Raji (cell line): Measurements from ENCODE around the gene IL18R1.

ENCODE experiments used
- POLR2A ChIP-seq: IDR thresholded peaks from 2 replicates; pipeline ENCODE4 v1.6.1; 2011; ENCODE audit warnings: low read depth, low read length, control low read depth; ENCODE audit not compliant: insufficient read depth

IL18R1 gene

DNA sequence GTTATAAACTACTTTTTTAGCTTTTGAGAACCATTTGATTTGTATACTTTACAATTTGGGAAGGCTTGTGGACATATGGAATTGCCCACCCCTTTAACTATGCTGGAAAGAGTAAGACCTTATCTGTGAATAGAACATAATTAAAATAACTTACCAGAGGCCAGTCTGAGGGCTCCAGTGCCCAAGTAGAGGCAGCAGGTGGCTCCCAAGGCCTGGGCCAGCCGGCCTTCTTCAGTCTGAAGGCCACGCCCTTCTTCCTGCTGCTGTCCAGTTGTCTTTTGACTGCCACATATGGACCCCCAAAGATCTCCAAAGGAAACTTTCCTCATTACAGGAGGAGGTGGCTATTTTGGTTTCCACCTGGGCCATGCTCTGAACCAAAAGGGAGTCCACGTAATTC lies 55.4 kb downstream of the IL18R1 start:
- no peak for TF ChIP-seq POLR2A

- no peak for TF ChIP-seq POLR2A
These were observed 56.6 kb downstream of the IL18R1 start for GRCh38 chr2:102412199-102412598.

- no peak for TF ChIP-seq POLR2A
These were observed 62.4 kb downstream of the IL18R1 start for GRCh38 chr2:102417946-102418345.

DNA sequence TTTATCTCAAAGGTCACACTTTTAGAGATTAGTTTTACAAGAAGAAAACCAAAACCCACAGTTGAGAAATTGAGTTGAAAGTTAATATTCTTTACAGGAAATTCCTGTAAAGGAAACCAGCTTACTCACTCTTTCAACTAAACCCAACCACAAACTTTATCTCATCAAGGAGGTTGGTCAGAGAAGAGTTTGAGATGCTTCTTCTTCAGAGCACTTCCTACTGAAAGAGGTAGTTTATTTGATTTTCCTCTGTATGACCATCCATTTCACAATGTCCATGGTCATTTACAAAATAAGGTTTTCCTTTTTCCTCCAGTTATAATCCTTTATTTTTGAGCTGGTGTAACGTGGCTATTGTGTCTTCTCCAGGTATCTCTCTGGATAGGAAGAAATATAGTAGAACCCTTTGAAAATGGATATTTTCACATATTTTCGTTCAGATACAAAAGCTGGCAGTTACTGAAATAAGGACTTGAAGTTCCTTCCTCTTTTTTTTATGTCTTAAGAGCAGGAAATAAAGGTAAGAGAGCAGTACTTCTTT lies 62.9 kb downstream of the IL18R1 start:
- no peak for TF ChIP-seq POLR2A

- TF ChIP-seq POLR2A, result no peak
These were observed 64.7 kb downstream of the IL18R1 start for GRCh38 chr2:102420290-102420689.

DNA sequence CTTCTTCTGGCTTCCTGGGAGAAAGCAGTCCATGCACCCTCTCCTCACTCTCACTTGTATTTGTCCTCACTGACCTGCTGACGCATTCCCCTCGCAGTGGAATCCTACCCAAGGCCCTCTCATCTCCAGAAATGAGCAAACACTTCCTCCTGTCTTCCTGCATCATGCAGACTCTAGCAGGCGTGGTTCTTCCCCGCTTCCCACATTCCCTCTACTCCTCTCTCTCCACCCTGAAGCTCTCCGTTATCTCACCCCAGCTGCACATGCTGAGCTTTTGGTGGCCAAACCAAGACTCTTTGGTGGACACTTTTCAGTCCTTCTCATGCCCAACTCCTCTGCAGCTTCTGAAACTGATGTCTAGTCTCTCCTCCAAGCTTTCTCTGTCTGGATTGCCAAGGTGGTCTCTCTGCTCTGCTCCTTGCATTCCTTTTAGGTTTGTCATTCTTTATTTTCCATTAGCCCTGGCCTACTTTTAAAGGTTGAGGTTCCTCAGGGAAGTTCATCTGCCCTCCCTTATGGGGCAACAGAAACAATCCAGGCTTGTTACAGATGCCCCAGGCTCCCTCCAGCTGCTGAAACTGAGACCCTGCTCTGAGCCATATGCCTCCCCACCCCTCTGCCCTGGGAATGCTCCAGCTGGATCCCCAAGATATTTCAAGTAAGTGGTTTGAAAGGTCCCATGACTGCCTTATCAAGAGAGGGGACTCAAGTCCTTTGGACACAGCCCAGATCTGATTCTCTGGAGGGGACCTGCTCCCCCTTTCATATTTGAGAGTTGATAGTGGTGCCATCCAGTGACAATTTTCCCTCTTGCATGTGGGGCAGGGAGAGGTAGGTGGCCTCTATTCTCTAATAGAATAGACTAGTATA lies 66.5 kb downstream of the IL18R1 start:
- no peak for TF ChIP-seq POLR2A

- TF ChIP-seq POLR2A, result no peak
These were observed 67.3 kb downstream of the IL18R1 start, which contains the start of gene IL18RAP for GRCh38 chr2:102422910-102423309. IL18RAP (plus strand) TSS chr2:102423160; CDS start chr2:102423278, 118 bp downstream.

- no peak for TF ChIP-seq POLR2A
These were observed 67.8 kb downstream of the IL18R1 start for GRCh38 chr2:102423368-102423767.

DNA sequence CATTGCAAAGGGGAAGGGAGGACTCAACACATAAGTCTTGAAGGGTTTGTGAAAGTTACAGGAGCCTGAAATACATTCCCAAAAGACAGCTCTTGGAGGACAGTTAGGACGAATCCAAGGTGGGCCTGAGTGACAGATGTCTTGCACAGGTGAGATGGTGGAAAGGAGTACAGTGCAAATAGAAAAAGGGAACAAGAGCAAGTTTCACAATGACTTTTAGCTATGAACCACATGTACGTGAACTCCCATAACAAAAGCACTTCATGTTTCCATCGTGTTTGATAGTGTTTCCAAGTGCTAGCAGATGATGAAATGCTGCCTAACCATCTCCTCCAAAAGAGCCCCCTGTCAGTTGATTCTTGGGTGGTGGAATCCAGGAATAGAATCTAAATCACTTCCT lies 69.2 kb downstream of the IL18R1 start:
- TF ChIP-seq POLR2A, result no peak

DNA sequence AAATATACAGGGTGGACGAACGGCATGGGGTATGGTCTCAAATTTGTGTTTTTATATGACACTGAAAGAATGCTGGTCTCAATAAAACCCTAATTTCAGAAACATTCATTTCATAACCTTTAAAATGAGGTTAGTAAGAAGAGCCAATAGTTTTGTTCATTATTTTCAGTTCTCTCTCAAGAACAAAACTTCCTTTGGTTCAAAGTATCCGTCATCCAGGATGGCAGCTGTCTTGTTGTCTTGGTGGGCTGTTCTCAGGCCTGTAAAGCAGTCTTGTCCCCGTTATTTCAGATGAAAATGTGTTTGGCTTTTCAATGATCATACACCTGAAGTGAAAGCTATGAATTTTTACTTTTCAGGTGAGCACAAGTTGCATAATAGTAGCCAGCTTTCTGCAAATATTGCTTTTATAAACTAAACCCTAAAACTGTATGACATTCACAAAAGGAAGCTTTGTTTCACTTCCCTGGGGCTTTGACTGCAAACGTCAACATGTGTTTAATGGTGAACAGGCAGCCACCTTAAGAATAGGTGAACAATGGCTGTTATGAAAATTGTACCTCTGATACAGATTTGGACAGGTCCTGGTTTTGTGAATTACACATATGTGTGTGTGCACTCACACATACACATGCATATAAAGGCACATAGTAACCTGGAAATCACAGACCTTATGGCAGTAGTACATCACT lies 70.0 kb downstream of the IL18R1 start:
- TF ChIP-seq POLR2A, result no peak

DNA sequence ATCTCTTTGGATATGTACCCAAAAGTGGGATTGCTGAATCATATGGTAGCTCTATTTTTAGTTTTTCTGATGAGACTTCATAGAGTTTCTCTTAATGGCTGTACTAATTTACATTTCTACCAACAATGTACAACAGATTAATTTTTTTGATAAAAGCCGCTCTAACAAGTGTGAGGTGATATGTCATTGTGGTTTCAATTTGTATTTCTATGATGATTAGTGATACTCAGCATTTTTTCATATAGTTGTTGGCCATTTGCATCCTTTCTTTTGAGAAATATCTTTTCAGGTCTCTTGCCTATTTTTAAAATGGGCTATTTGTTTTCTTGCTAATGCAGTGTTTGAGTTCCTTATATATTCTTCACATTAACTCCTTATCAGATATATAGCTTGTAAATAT lies 71.7 kb downstream of the IL18R1 start:
- no peak for TF ChIP-seq POLR2A

DNA sequence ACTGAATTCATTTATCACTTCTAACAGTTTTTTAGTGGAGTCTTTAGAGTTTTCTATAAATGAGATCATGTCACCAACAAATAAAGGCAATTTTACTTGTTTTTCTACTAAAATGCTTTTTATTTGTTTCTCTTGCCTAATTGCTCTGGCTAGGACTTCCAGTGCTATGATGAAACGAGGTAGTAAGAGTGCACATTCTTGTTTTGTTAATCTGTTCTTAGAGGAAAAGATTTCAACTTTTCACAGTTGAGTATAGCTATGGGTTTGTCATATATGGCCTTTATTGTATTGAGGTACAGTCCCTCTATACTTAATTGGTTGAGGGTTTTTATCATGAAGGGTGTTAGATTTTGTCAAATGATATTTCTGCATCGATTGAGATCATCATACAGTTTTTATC lies 73.0 kb downstream of the IL18R1 start:
- TF ChIP-seq POLR2A, result no peak

- TF ChIP-seq POLR2A, result no peak
These were observed 76.8 kb downstream of the IL18R1 start for GRCh38 chr2:102432386-102432785.

GRCh38 chr2:102433973-102434654 lies 78.5 kb downstream of the IL18R1 start:
- no peak for TF ChIP-seq POLR2A

- no peak for TF ChIP-seq POLR2A
These were observed 79.2 kb downstream of the IL18R1 start for GRCh38 chr2:102434655-102435381.
